GM12872 (cell line): ENCODE data around the gene LRRC36.

Experiments used
- TF ChIP-seq, protein P1 (sequence below): IDR thresholded peaks from 3 replicates; pipeline ENCODE4 v1.5.1; 2011; ENCODE audit warnings: low read depth, mild to moderate bottlenecking, low read length, moderate library complexity; ENCODE audit not compliant: insufficient read depth

Gene LRRC36

DNA sequence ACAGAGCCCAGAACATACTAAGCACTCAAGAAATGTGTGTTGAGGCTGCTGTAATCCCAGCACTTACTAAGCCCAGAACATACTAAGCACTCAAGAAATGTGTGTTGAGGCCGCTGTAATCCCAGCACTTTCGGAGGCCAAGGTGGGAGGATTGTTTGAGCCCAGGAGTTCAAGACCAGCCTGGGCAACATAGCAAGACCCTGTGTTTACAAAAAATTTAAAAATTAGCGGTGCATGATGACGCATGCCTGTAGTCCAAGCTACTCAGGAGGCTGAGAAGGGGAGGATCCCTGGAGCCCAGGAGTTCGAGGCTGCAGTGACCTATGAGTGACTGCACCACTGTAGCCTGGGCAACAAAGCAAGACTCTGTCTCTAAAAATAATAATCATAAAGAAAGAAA lies 96.4 kb downstream of the LRRC36 start:
- TF ChIP-seq, protein P1, sequence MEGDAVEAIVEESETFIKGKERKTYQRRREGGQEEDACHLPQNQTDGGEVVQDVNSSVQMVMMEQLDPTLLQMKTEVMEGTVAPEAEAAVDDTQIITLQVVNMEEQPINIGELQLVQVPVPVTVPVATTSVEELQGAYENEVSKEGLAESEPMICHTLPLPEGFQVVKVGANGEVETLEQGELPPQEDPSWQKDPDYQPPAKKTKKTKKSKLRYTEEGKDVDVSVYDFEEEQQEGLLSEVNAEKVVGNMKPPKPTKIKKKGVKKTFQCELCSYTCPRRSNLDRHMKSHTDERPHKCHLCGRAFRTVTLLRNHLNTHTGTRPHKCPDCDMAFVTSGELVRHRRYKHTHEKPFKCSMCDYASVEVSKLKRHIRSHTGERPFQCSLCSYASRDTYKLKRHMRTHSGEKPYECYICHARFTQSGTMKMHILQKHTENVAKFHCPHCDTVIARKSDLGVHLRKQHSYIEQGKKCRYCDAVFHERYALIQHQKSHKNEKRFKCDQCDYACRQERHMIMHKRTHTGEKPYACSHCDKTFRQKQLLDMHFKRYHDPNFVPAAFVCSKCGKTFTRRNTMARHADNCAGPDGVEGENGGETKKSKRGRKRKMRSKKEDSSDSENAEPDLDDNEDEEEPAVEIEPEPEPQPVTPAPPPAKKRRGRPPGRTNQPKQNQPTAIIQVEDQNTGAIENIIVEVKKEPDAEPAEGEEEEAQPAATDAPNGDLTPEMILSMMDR, result no peak

DNA sequence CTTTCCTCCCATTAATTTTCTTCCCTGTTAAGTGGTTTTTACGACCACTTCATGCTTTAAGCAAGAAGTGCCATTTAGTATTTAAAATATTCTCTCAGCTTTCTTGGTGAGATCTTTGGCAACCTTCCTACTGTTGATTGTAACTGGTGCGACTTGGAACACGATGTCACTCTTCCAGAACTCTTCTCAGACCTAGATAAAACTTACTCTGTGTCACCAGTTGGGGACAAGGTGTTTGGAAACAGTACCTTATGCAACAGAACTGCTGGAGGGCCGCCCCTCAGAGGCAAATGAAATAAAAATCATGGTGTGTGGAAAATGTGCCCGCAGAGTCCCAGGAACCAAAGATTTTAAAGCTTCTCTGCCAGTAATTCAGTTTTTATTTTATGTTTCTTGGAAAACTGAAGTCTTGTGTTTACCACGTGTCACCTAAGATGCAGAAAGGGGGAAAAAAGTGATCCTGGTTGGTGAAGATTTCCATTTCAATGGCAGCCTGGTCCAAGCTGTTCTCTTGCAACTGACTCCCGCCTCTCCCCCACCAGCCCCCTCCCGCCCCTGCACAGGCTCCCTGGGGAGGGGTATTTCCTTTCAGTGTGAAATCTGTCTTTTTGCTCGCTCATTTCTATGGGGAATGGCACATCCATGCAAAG lies 97.1 kb downstream of the LRRC36 start:
- TF ChIP-seq, protein P1, result no peak

DNA sequence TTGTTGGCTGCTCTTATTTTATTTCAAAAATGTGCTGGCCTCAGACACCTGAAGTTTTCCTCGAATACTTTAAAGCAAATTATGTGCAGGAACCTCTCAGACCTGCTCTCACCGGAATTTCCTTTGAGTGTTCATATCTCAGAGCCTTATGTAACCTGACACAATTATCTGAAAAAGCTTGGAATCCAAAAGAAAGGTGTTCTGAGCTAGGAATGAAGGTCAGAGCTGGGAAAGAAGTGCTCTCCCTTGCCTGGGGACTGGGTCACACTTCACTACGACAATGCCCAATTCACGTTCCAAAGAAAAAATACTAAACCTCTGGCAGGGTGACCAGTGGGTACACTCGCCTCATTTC lies 97.6 kb downstream of the LRRC36 start:
- TF ChIP-seq, protein P1, result no peak

DNA sequence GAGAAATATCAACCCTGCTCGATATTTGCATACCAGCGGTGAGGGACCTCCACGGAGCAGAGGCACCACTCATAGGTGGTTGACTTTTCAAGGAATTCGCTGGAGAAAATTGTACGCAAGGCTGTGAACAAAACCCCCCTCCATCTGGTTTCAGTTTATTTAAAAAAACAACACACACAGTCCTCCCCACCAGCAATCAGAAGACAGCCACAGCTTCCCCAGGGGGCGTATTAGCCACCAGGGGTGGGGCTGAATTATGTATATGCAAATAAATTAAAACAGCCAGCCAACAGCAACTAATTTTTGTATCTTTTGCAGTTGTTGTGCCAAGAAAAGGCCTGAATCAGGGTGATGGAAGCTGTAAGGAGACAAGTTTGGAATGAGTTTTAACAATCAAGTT lies 98.4 kb downstream of the LRRC36 start:
- TF ChIP-seq, protein P1, result no peak

DNA sequence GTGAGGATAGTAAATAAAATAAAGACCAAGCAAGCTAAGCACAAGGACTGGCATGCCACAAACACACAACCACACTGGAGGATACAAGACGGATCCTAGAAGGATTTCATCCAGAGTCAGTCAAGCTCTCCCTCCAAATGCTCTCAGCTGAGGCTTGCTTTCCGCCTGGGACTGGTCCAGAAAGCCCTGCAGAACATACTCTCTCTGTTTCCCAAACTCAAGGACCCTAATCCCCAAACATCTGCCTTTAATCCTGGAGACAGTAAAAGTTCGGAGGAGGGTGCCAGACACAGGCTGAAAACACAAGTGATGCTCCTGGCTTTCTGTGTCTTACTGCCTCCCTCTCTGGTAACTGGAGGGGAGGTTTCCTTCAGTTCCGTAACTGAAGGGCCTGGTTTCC lies 99.0 kb downstream of the LRRC36 start:
- TF ChIP-seq, protein P1, result no peak

DNA sequence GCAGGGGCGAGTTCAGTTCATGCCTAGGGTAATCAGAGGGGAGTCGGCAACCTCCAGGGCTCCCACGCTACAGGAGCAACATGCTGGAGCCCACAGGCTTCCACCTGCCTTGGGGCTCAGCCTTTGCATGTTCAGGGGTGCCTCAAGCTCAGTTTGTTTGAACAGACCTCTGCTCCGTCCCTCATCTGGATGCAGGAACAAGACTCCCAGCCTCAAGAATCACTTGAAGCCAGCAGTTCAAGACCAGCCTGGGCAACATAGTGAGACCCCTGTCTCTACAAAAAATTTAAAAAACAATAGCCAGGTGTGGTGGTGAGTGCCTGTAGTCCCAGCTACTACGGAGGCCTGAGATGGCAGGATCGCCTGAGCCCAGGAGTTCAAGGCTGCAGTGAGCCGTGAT lies 99.4 kb downstream of the LRRC36 start:
- TF ChIP-seq, protein P1, result no peak

DNA sequence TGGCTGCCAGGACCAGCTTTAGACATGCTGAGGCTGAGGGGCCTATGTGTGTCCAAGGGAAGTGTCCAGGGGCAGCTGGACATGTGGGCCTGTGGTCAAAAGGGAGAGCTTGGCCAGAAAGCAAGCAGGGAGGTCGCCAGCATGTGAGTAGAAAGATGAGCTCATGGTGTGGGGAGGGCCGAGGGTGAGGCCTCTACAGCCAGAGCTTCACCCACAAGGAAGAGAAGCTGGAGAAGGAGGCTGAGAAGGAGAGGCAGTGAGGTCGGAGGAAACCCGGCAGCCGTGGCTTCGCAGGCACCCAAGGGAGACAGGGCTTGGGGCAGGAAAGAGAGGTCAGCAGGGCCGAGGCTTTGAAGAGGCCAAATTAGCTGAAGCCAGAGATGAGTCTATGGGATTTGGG lies 100.3 kb downstream of the LRRC36 start:
- TF ChIP-seq, protein P1, result no peak
